HT-29 (cell line): Measurements from ENCODE around the gene PFDN2. TPM values are rescaled to one million over a fixed set of nuclear protein-coding genes. Genes with fewer than 3 reads are reported as not detected.
A peak's percentile ranks its signal among the peaks of the same experiment; 100 is the strongest.

Experiments
- DNase-seq: peaks from one replicate; pipeline ENCODE4 v3.0.0-alpha.2; 2015; ENCODE audit warnings: low spot score
- total RNA-seq: library from RNA; depleted of rRNA; stranded (reverse); fragments of >200 nt; shearing (Covaris generic); gene quantifications from 2 replicates; pipeline ENCODE4 v1.2.3, GENCODE V29; 2014; rRNA removed

PFDN2 gene
- total RNA-seq = 67.7 and 70.5 TPM in 2 replicates

GRCh38 chr1:161117759-161118581 is at the start of gene PFDN2, which contains the start of gene NIT1:
Gene PFDN2 (minus strand): TSS chr1:161118037. CDS start chr1:161118026, 11 bp downstream.
Gene NIT1 (plus strand): TSS chr1:161118105. CDS start chr1:161118177, 72 bp downstream.
- DNase-seq = peak; percentile 85

GRCh38 chr1:161166669-161167548 is 49.1 kb upstream of the PFDN2 start:
- peak; percentile 26 for DNase-seq

- DNase-seq = peak; percentile 98
Measured at GRCh38 chr1:161165742-161166668, 48.2 kb upstream of the PFDN2 start, which contains the start of gene PPOX. Gene PPOX (plus strand): TSS chr1:161166426. CDS start chr1:161166848, 422 bp downstream.

- no peak for DNase-seq
Measured at GRCh38 chr1:161164901-161165610, 47.2 kb upstream of the PFDN2 start.

GRCh38 chr1:161163793-161164192 is 46.0 kb upstream of the PFDN2 start:
- no peak for DNase-seq

- DNase-seq = no peak
Measured at GRCh38 chr1:161162806-161163205, 45.0 kb upstream of the PFDN2 start.

- no peak for DNase-seq
Measured at GRCh38 chr1:161162052-161162451, 44.2 kb upstream of the PFDN2 start.

- DNase-seq = no peak
Measured at GRCh38 chr1:161161652-161162051, 43.8 kb upstream of the PFDN2 start.

- DNase-seq = no peak
Measured at GRCh38 chr1:161160671-161161145, 42.9 kb upstream of the PFDN2 start.

GRCh38 chr1:161159913-161160243 is 42.0 kb upstream of the PFDN2 start:
- DNase-seq = peak; percentile 29

- DNase-seq = peak; percentile 95
Measured at GRCh38 chr1:161159087-161159912, 41.5 kb upstream of the PFDN2 start, which contains the start of gene USP21. Gene USP21 (plus strand): TSS chr1:161159500. CDS start chr1:161160641, 1,141 bp downstream.

GRCh38 chr1:161158316-161159010 is 40.6 kb upstream of the PFDN2 start:
- no peak for DNase-seq

- DNase-seq = no peak
Measured at GRCh38 chr1:161157867-161158266, 40.0 kb upstream of the PFDN2 start.

GRCh38 chr1:161153682-161154337 is 36.0 kb upstream of the PFDN2 start, which contains the start of gene UFC1:
Gene UFC1 (plus strand): TSS chr1:161153978. CDS start chr1:161153998, 20 bp downstream.
- DNase-seq = peak; percentile 92

- DNase-seq = no peak
Measured at GRCh38 chr1:161153176-161153575, 35.3 kb upstream of the PFDN2 start.

- no peak for DNase-seq
Measured at GRCh38 chr1:161145832-161146231, 28.0 kb upstream of the PFDN2 start.

- DNase-seq = no peak
Measured at GRCh38 chr1:161140755-161141400, 23.0 kb upstream of the PFDN2 start.
